Measurements from ENCODE around the gene THSD4. TPM values are rescaled to one million over a fixed set of nuclear protein-coding genes. Genes with fewer than 3 reads are reported as not detected.

The THSD4 gene
- total and polyA plus RNA-seq, 7 donors, result 0.21 to 3.1 (median 1.8) TPM

DNA sequence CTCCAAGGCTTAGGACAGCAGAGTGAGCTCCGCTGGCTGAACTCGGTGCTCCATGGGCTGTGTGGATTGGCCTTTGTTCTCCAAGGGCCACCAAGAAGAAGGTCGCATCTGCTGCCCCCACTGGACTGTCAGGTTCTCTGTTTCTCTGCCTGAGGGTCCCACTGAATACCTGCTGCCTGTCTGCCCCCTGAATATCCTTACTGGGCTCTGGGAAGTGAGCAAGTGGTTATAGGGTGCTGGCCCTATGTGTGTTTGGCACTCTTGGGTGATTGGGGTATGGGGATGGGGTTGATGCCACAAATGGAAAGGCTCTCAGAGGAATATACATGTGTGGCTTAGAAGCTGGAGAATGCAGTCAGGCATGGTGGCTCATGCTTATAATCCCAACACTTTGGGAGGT, 82.3 kb downstream of the THSD4 start:
- TF ChIP-seq, protein P1, sequence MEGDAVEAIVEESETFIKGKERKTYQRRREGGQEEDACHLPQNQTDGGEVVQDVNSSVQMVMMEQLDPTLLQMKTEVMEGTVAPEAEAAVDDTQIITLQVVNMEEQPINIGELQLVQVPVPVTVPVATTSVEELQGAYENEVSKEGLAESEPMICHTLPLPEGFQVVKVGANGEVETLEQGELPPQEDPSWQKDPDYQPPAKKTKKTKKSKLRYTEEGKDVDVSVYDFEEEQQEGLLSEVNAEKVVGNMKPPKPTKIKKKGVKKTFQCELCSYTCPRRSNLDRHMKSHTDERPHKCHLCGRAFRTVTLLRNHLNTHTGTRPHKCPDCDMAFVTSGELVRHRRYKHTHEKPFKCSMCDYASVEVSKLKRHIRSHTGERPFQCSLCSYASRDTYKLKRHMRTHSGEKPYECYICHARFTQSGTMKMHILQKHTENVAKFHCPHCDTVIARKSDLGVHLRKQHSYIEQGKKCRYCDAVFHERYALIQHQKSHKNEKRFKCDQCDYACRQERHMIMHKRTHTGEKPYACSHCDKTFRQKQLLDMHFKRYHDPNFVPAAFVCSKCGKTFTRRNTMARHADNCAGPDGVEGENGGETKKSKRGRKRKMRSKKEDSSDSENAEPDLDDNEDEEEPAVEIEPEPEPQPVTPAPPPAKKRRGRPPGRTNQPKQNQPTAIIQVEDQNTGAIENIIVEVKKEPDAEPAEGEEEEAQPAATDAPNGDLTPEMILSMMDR (IDR thresholded peaks at IDR 0.05), result no peak
- Histone ChIP-seq H3K27ac (no peak overlapping the region), H3K36me3 (ENCODE audit: insufficient read depth in 1 of 2, low read depth in 1 of 2) (no peaks in the 10 kb centered on the region), H3K4me1 (no peaks in the 10 kb centered on the region), H3K9me3 (no peaks in the 10 kb centered on the region), H3K27me3 (ENCODE audit: insufficient read depth in 3 of 3, low read length in 2 of 3) (no peaks in the 10 kb centered on the region), H3K4me3 (no peak overlapping the region)
- WGBS, 3 donors, result 93 to 97% (median 95%) methylated on average over 3 of the region's 3 CpGs
- intact Hi-C loops (cut with DNase I), result no loop called here
- ATAC-seq (no peak), DNase-seq (no peak)

DNA sequence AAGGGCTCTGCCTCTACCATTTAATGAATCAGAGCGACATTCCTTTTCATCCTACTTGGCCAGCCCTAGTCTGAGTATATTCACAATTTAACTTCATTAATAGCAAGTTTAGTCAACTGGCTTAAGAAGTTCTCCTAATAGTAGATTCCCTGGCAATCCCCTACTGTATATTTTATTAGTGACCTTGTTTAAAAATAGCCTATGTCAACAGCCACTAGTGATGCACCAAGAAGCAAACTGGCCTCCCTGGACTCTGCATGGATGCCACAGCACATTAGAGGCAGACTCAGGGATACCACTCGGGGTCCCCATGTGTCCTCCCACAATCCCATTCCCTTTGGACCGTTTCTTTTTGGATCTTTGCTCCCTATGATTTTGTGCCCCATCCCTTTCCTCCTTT, 83.6 kb downstream of the THSD4 start:
- no peaks in the 10 kb centered on the region for H3K9me3 ChIP-seq
- TF ChIP-seq, protein P1 (IDR thresholded peaks at IDR 0.05), result no peak
- H3K4me1 ChIP-seq, result no peaks in the 10 kb centered on the region
- DNase-seq (no peak), ATAC-seq (peak in 2 of 4 donors; percentile 52 to 53)
- no peaks in the 10 kb centered on the region for H3K27me3 ChIP-seq (ENCODE audit: insufficient read depth in 3 of 3, low read length in 2 of 3)
- 57 to 69% (median 58%) methylated on average over 3 of the region's 3 CpGs for WGBS, 3 donors
- H3K36me3 ChIP-seq (ENCODE audit: insufficient read depth in 1 of 2, low read depth in 1 of 2), result no peaks in the 10 kb centered on the region
- intact Hi-C loops (cut with DNase I), result no loop called here
- no peak overlapping the region for H3K4me3 ChIP-seq
- no peak overlapping the region for H3K27ac ChIP-seq

DNA sequence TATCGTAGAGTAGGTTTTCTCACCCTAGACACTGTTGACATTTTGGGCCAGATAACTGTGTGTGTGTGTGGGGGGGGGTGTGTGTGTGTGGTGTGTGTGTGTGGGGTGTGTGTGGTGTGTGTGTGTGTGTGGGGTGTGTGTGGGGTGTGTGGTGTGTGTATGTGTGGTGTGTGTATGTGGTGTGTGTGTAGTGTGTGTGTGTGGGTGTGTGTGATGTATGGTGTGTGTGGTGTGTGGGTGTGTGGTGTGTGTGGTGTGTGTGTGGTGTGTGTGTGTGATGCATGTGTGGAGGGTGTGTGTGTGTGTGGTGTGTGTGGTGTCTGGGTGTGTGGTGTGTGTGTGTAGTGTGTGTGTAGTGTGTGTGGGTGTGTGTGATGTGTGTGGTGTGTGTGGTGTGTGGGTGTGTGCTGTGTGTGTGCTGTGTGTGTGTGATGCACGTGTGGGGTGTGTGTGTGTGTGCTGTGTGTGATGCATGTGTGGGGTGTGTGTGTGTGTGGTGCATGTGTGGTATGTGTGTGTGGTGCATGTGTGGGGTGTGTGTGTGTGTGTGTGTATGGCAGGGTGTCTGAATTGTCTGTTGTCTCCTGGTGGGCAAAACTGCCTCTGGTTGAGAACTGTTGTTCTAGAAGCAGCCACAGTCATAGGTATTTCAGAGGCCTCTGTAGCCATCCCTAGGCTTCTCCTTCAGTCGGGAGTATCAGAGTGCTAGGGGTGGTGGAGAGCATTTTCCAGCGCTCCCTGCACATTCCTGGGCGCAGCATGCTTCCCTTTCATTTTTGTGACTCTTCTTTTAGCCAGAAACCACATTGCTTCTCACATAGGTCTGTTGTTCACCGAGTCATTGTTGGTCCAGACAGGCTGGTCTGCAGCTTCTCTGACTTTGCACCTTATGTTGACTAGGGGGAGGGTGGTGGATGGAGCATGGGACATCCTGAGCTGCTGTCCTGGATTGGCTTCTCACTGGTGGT, 84.4 kb downstream of the THSD4 start:
- DNase-seq (no peak), ATAC-seq (peak in 2 of 4 donors; percentile 17 to 40)
- TF ChIP-seq, protein P1 (IDR thresholded peaks at IDR 0.05), result no peak
- Histone ChIP-seq H3K4me1 (no peaks in the 10 kb centered on the region), H3K27me3 (ENCODE audit: insufficient read depth in 3 of 3, low read length in 2 of 3) (no peaks in the 10 kb centered on the region), H3K9me3 (no peaks in the 10 kb centered on the region), H3K27ac (no peak overlapping the region), H3K4me3 (no peak overlapping the region), H3K36me3 (ENCODE audit: insufficient read depth in 1 of 2, low read depth in 1 of 2) (no peaks in the 10 kb centered on the region)
- intact Hi-C loops (cut with DNase I), result no loop called here
- WGBS, 3 donors, result 73 to 80% (median 77%) methylated on average over 6 of the region's 6 CpGs

DNA sequence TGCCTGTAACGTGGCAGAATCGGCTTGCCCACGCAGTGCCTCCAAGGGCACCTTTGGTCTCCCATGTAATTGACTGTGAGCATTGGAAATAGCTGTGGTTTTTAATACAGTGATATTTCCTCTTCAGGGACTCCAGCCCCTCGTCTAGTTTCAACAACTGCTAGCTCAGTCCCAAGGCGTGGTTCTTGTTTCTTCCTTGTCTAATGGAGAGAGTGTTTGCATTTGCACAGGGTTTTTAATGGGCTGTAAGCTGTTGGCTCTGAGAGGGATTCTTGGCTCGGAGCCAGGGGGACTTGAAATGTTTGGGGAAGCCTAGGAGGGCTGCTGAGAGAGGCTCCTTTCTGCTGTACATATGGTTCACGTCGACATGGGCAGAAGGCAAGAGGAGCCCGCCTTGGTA, 86.2 kb downstream of the THSD4 start:
- TF ChIP-seq, protein P1 (IDR thresholded peaks at IDR 0.05), result no peak
- no peaks in the 10 kb centered on the region for H3K4me1 ChIP-seq
- H3K36me3 ChIP-seq (ENCODE audit: insufficient read depth in 1 of 2, low read depth in 1 of 2), result no peaks in the 10 kb centered on the region
- no peaks in the 10 kb centered on the region for H3K9me3 ChIP-seq
- intact Hi-C loops (cut with DNase I), result no loop called here
- H3K27me3 ChIP-seq (ENCODE audit: insufficient read depth in 3 of 3, low read length in 2 of 3), result no peaks in the 10 kb centered on the region
- DNase-seq (no peak), ATAC-seq (no peak)
- H3K27ac ChIP-seq, result no peak overlapping the region
- 66 to 70% (median 67%) methylated on average over 9 of the region's 9 CpGs for WGBS, 3 donors
- H3K4me3 ChIP-seq, result no peak overlapping the region
